H1 (cell line): ENCODE data around the gene HINT3. TPM values are rescaled to one million over a fixed set of nuclear protein-coding genes. Genes with fewer than 3 reads are reported as not detected.

Experiments
- CTCF ChIA-PET: fragments of 300-600 bp; sonication (Branson Sonifier 250); formaldehyde crosslinking; loops from one replicate; lab custom pipeline; 2021; ENCODE audit not compliant: partially characterized antibody; lab: Charles Lee
- POLR2A ChIA-PET: fragments of 300-600 bp; sonication (Branson Sonifier 250); formaldehyde crosslinking; loops from one replicate; lab custom pipeline; 2021; ENCODE audit warnings: inconsistent platforms; ENCODE audit not compliant: partially characterized antibody; lab: Charles Lee
- DNase-seq, 2 experiments: peaks; one replicate each; pipeline versions ENCODE4 v3.0.0 to v3.0.0-alpha.2; 2010 to 2022; ENCODE audit warnings: low spot score in 2 of 2, low read depth in 1 of 2, mixed read lengths in 1 of 2
- FAIRE-seq: peaks from 2 replicates; lab custom pipeline; 2011; peaks lifted over from hg19 to GRCh38; lab: Jason Lieb, UNC
- H2AFZ ChIP-seq: 2 replicates; pipeline ENCODE4 v1.8.1; 2012; ENCODE audit warnings: low read length, inconsistent platforms
- H2AK5ac ChIP-seq: 2 replicates; pipeline ENCODE4 v1.6.1; 2013; ENCODE audit warnings: low read depth, low read length
- H2BK120ac ChIP-seq: replicated peaks from 2 replicates; pipeline ENCODE3; 2013; ENCODE audit warnings: low read depth, low read length, inconsistent platforms
- H2BK12ac ChIP-seq: 2 replicates; pipeline ENCODE4 v1.6.1; 2013; ENCODE audit warnings: low read depth, low read length
- H2BK15ac ChIP-seq: 2 replicates; pipeline ENCODE4 v1.6.1; 2013; ENCODE audit warnings: low read length
- H2BK20ac ChIP-seq: 2 replicates; pipeline ENCODE4 v1.6.1; 2013; ENCODE audit warnings: low read length
- H2BK5ac ChIP-seq: 2 replicates; pipeline ENCODE4 v1.6.1; 2013; ENCODE audit warnings: low read depth, low read length
- H3K14ac ChIP-seq: 2 replicates; pipeline ENCODE4 v1.6.1; 2013; ENCODE audit warnings: inconsistent platforms; ENCODE audit not compliant: insufficient read length
- H3K18ac ChIP-seq: 2 replicates; pipeline ENCODE4 v1.6.1; 2013; ENCODE audit warnings: low read length; ENCODE audit errors: extremely low read depth
- H3K23ac ChIP-seq: 2 replicates; pipeline ENCODE4 v1.6.1; 2013; ENCODE audit warnings: inconsistent platforms; ENCODE audit not compliant: insufficient read length
- H3K23me2 ChIP-seq: 2 replicates; pipeline ENCODE4 v1.6.1; 2013; ENCODE audit warnings: low read depth, low read length
- H3K27ac ChIP-seq: 2 replicates; pipeline ENCODE4 v1.6.1; 2011; ENCODE audit warnings: low read depth, low read length, inconsistent platforms
- H3K27me3 ChIP-seq, 4 experiments: replicated peaks in 1 of 4; 1 replicate in 1 of 4; 2 replicates in 3 of 4; pipeline versions ENCODE4 v1.6.1 to v1.8.1; 2011 to 2013; ENCODE audit warnings: low read length in 3 of 4, mild to moderate bottlenecking in 3 of 4, inconsistent platforms in 2 of 4, mixed read lengths in 2 of 4, moderate library complexity in 1 of 4; ENCODE audit not compliant: control insufficient read depth in 3 of 4, insufficient read depth in 3 of 4; ENCODE audit errors: extremely low read depth in 1 of 4
- H3K36me3 ChIP-seq, 4 experiments: 2 replicates each; pipeline versions ENCODE4 v1.6.1 to v1.8.1; 2011 to 2013; ENCODE audit warnings: mild to moderate bottlenecking in 4 of 4, low read length in 3 of 4, moderate library complexity in 2 of 4, control low read depth in 1 of 4, inconsistent platforms in 1 of 4; ENCODE audit not compliant: insufficient read depth in 4 of 4, control insufficient read depth in 2 of 4
- H3K4ac ChIP-seq: replicated peaks from 2 replicates; pipeline ENCODE3; 2013; ENCODE audit warnings: low read length, low read depth, mixed read lengths, inconsistent platforms; ENCODE audit not compliant: insufficient read length
- H3K4me1 ChIP-seq, 4 experiments: replicated peaks in 1 of 4; 1 replicate in 1 of 4; 2 replicates in 3 of 4; pipeline versions ENCODE4 v1.6.1 to v1.8.1; 2011 to 2013; ENCODE audit warnings: low read length in 3 of 4, inconsistent platforms in 2 of 4, mixed read lengths in 1 of 4; ENCODE audit not compliant: insufficient read depth in 4 of 4, control insufficient read depth in 3 of 4
- H3K4me2 ChIP-seq, 2 experiments: 2 replicates each; pipeline versions ENCODE4 v1.6.1 to v1.8.1; 2011 to 2013; ENCODE audit warnings: low read depth in 2 of 2, low read length in 2 of 2, control low read depth in 1 of 2, inconsistent platforms in 1 of 2, mild to moderate bottlenecking in 1 of 2; ENCODE audit not compliant: insufficient read depth in 1 of 2
- H3K4me3 ChIP-seq, 4 experiments: fragments of 200-600, 300-600 bp in 1 of 4; sonication (generic), shearing (Covaris generic), sonication (Bioruptor Twin) in 1 of 4; 2 replicates each; pipeline versions ENCODE4 v1.5.1 to v1.8.1; 2011 to 2016; ENCODE audit warnings: low read length in 4 of 4, low read depth in 3 of 4, control low read depth in 2 of 4, inconsistent platforms in 2 of 4, mild to moderate bottlenecking in 2 of 4, mixed read lengths in 1 of 4, moderate library complexity in 1 of 4; ENCODE audit not compliant: insufficient read depth in 2 of 4; ENCODE audit errors: extremely low read depth in 1 of 4
- H3K56ac ChIP-seq: replicated peaks from 2 replicates; pipeline ENCODE3; 2013; ENCODE audit warnings: low read depth, mild to moderate bottlenecking, mixed read lengths, low read length, inconsistent platforms; ENCODE audit not compliant: insufficient read length
- H3K79me1 ChIP-seq: 2 replicates; pipeline ENCODE4 v1.6.1; 2013; ENCODE audit warnings: low read depth, low read length, control low read depth
- H3K79me2 ChIP-seq, 2 experiments: 2 replicates each; pipeline versions ENCODE4 v1.6.1 to v1.8.1; 2012 to 2013; ENCODE audit warnings: low read length in 2 of 2, mild to moderate bottlenecking in 2 of 2, inconsistent platforms in 1 of 2; ENCODE audit not compliant: insufficient read depth in 2 of 2, control insufficient read depth in 1 of 2
- H3K9ac ChIP-seq, 4 experiments: replicated peaks in 1 of 4; 1 replicate in 1 of 4; 2 replicates in 3 of 4; pipeline versions ENCODE4 v1.6.1 to v1.8.1; 2011 to 2013; ENCODE audit warnings: low read depth in 3 of 4, low read length in 3 of 4, control low read depth in 2 of 4, mild to moderate bottlenecking in 2 of 4, moderate library complexity in 2 of 4, inconsistent platforms in 1 of 4; ENCODE audit errors: extremely low read depth in 1 of 4
- H3K9me3 ChIP-seq, 2 experiments: 2 replicates each; pipeline versions ENCODE4 v1.6.1 to v1.8.1; 2012 to 2013; ENCODE audit warnings: mild to moderate bottlenecking in 2 of 2, moderate library complexity in 2 of 2, control low read depth in 1 of 2, inconsistent platforms in 1 of 2, low read depth in 1 of 2, low read length in 1 of 2, mixed read lengths in 1 of 2; ENCODE audit not compliant: insufficient read depth in 2 of 2
- H4K20me1 ChIP-seq, 2 experiments: replicated peaks in 1 of 2; 2 replicates each; pipeline versions ENCODE3 to v1.8.1; 2011 to 2013; ENCODE audit warnings: inconsistent platforms in 2 of 2, low read length in 2 of 2, mild to moderate bottlenecking in 1 of 2; ENCODE audit not compliant: insufficient read depth in 2 of 2, control insufficient read depth in 1 of 2
- H4K5ac ChIP-seq: 2 replicates; pipeline ENCODE4 v1.6.1; 2013; ENCODE audit warnings: low read length, low read depth, mixed read lengths, inconsistent platforms; ENCODE audit not compliant: insufficient read length
- H4K8ac ChIP-seq: 2 replicates; pipeline ENCODE4 v1.8.0; 2013; ENCODE audit warnings: mild to moderate bottlenecking, moderate library complexity, low read length, inconsistent platforms; ENCODE audit not compliant: insufficient read depth; ENCODE audit errors: extremely low read depth
- H4K91ac ChIP-seq: replicated peaks from 2 replicates; pipeline ENCODE3; 2013; ENCODE audit warnings: low read length, mixed read lengths, inconsistent platforms; ENCODE audit not compliant: insufficient read length
- ASH2L ChIP-seq: fragments of 200-600, 300-600 bp; sonication (generic); IDR thresholded peaks from one replicate; pipeline ENCODE4 v1.7.1; 2017; ENCODE audit warnings: low read length
- CBX5 ChIP-seq: fragments of 300-800, 300-1000 bp; sonication (generic); IDR thresholded peaks from 2 replicates; pipeline ENCODE4 v1.7.1; 2016; ENCODE audit warnings: antibody characterized with exemption, low read length, low read depth
- CTBP2 ChIP-seq: IDR thresholded peaks from 2 replicates; pipeline ENCODE4 v1.7.0; 2011; ENCODE audit warnings: borderline replicate concordance, mild to moderate bottlenecking, moderate library complexity, mixed read lengths, low read length; ENCODE audit not compliant: insufficient read depth, insufficient read length
- FOSL1 ChIP-seq: IDR thresholded peaks from 2 replicates; pipeline ENCODE4 v1.6.1; 2011; ENCODE audit warnings: mild to moderate bottlenecking, low read depth, low read length, moderate library complexity; ENCODE audit not compliant: insufficient read depth
- HDAC2 ChIP-seq, 2 experiments: fragments of 300-600 bp in 1 of 2; sonication (generic) in 1 of 2; IDR thresholded peaks; 2 replicates each; pipeline ENCODE4 v1.6.1; 2011 to 2012; ENCODE audit warnings: low read depth in 2 of 2, low read length in 2 of 2, mild to moderate bottlenecking in 2 of 2, moderate library complexity in 2 of 2, borderline replicate concordance in 1 of 2, inconsistent platforms in 1 of 2
- HDAC6 ChIP-seq: IDR thresholded peaks from one replicate; pipeline ENCODE4 v1.7.1; 2012; ENCODE audit warnings: low read depth, mild to moderate bottlenecking, inconsistent platforms, low read length, moderate library complexity
- NANOG ChIP-seq: IDR thresholded peaks from 2 replicates; pipeline ENCODE4 v1.6.1; 2011; ENCODE audit warnings: low read length, low read depth, mild to moderate bottlenecking, inconsistent platforms; ENCODE audit not compliant: insufficient read depth, poor library complexity, severe bottlenecking
- PHF8 ChIP-seq: fragments of 200-600 bp; sonication (generic); conservative IDR thresholded peaks from 2 replicates; pipeline ENCODE4 v1.7.1; 2012; ENCODE audit warnings: low read depth, mild to moderate bottlenecking, inconsistent platforms, low read length, moderate library complexity
- RAD21 ChIP-seq, 2 experiments: IDR thresholded peaks in 1 of 2; conservative IDR thresholded peaks in 1 of 2; 2 replicates each; pipeline ENCODE4 v1.6.1; 2011; ENCODE audit warnings: low read depth in 2 of 2, low read length in 2 of 2, improper control_type of control experiment in 1 of 2, inconsistent platforms in 1 of 2, mild to moderate bottlenecking in 1 of 2, moderate library complexity in 1 of 2
- RFX5 ChIP-seq: IDR thresholded peaks from 2 replicates; pipeline ENCODE4 v1.6.1; 2011; ENCODE audit warnings: low read depth, low read length, improper control_type of control experiment, borderline replicate concordance
- RNF2 ChIP-seq: fragments of 200-900, 300-1000 bp; sonication (generic); IDR thresholded peaks from 2 replicates; pipeline ENCODE4 v1.7.1; 2016; ENCODE audit warnings: borderline replicate concordance, low read depth, mild to moderate bottlenecking, antibody characterized with exemption, low read length; ENCODE audit not compliant: poor library complexity, severe bottlenecking; ENCODE audit errors: missing control alignments
- SIN3A ChIP-seq, 2 experiments: IDR thresholded peaks in 1 of 2; conservative IDR thresholded peaks in 1 of 2; 2 replicates each; pipeline ENCODE4 v1.6.1; 2011 to 2012; ENCODE audit warnings: low read length in 2 of 2, improper control_type of control experiment in 1 of 2, low read depth in 1 of 2, mild to moderate bottlenecking in 1 of 2
- WGBS, 2 experiments: shearing (Covaris generic) in 1 of 2; methylation state at CpG; one replicate each; pipeline versions ENCODE4 v1.1.6 to v1.1.7; 2013 to 2015; ENCODE audit warnings: low lambda C conversion rate in 2 of 2, mixed read lengths in 2 of 2, inconsistent platforms in 1 of 2, low coverage in 1 of 2, missing lambda C conversion rate in 1 of 2; ENCODE audit not compliant: insufficient replicate concordance in 2 of 2, insufficient coverage in 1 of 2, insufficient read length in 1 of 2; ENCODE audit errors: extremely low coverage in 1 of 2, missing lambda C conversion rate in 1 of 2; 5-methylcytosine and 5-hydroxymethylcytosine counted together
- polyA plus RNA-seq, 7 experiments: library from polyadenylated mRNA; depleted of rRNA in 3 of 7; stranded (reverse) in 5 of 7; unstranded in 2 of 7; fragments of >200 nt in 5 of 7; fragments of 200-250 nt in 2 of 7; gene quantifications; 1 replicate in 5 of 7; 2 replicates in 1 of 7; 4 replicates in 1 of 7; pipeline versions ENCODE4 v1.2.1 to v1.2.3, GENCODE V29; 2011 to 2013; ENCODE audit warnings: missing spikeins in 2 of 7, mixed read lengths in 2 of 7
- total RNA-seq: library from RNA; stranded (reverse); fragmentation: NEBNext Ultra II Directional; extraction: Animal tissue kit (Norgen Biotek cat#: 25700); gene quantifications from 2 replicates; pipeline ENCODE4 v1.2.1, GENCODE V29; 2021

HINT3 gene
- total and polyA plus RNA-seq, 2 of the 8 experiments (the other 6 are each of a cell fraction or from before 2014, with no cell fraction given) = 1.2 to 7.8 TPM

- POLR2A ChIA-PET = no interaction called here
- Histone ChIP-seq H3K4me2 (no peak overlapping the region), H2BK5ac (no peak overlapping the region), H2BK12ac (no peak overlapping the region), H2BK120ac (no peak overlapping the region), H4K91ac (no peak overlapping the region), H3K79me2 (no peaks in the 10 kb centered on the region), H2BK20ac (no peak overlapping the region), H3K4ac (no peak overlapping the region), H3K9me3 (no peaks in the 10 kb centered on the region), H3K27me3 (no peaks in the 10 kb centered on the region), H2BK15ac (no peak overlapping the region), H2AK5ac (no peak overlapping the region), H3K18ac (no peak overlapping the region), H3K36me3 (no peaks in the 10 kb centered on the region), H3K9ac (no peak overlapping the region), H3K4me1 (peaks cover 0 to 9% (median 6%) of the 10 kb centered on the region in 4 experiments; a peak in 5 of 7 replicates), H3K79me1 (no peaks in the 10 kb centered on the region), H2AFZ (0 out of 2 replicates have a peak overlapping the region, but pooled peaks have one; percentile 49), H4K8ac (no peak overlapping the region), H3K27ac (no peak overlapping the region), H3K14ac (no peak overlapping the region), H3K4me3 (no peak overlapping the region), H3K23me2 (no peaks in the 10 kb centered on the region), H4K5ac (no peak overlapping the region), H3K56ac (no peak overlapping the region), H3K23ac (no peak overlapping the region), H4K20me1 (no peaks in the 10 kb centered on the region)
- no peak for FAIRE-seq
- no peak for DNase-seq
- 56% methylated on average over 6 of the region's 6 CpGs; no CpG with 5 or more reads in 1 of the 2 experiments for WGBS, 2 experiments
- CTCF ChIA-PET = interaction anchor here (4.5 kb wide), 1 partner anchor 61 kb away, joined by 45 read pairs; no protein-coding TSS in a partner anchor
- no peak for TF ChIP-seq CTBP2
- no peak for TF ChIP-seq SIN3A (conservative IDR thresholded peaks at IDR 0.05 in 1 of 2, IDR thresholded peaks at IDR 0.05 in 1 of 2; ENCODE audit: low read depth in 1 of 2, low read length in 2 of 2)
- no peak for TF ChIP-seq PHF8
- TF ChIP-seq NANOG = no peak
- TF ChIP-seq HDAC6 = no peak
- TF ChIP-seq RNF2 = no peak
- TF ChIP-seq FOSL1 = no peak
- no peak for TF ChIP-seq RFX5
- TF ChIP-seq HDAC2 (IDR thresholded peaks at IDR 0.05; ENCODE audit: borderline replicate concordance in 1 of 2, low read depth in 2 of 2, low read length in 2 of 2) = no peak
- TF ChIP-seq ASH2L = no peak
- TF ChIP-seq RAD21 (IDR thresholded peaks at IDR 0.05 in 1 of 2, conservative IDR thresholded peaks at IDR 0.05 in 1 of 2; ENCODE audit: low read depth in 2 of 2, low read length in 2 of 2) = no peak
- TF ChIP-seq CBX5 = no peak
Observed at GRCh38 chr6:125950293-125950692, 6.3 kb upstream of the HINT3 start.
